AG04450 (cell line): ENCODE results near the gene HELZ. TPM values are rescaled to one million over a fixed set of nuclear protein-coding genes. Genes with fewer than 3 reads are reported as not detected.

Experiments
- CTCF ChIA-PET: fragments of 300-600, 350-600 bp; formaldehyde crosslinking; extraction: SDS; loops from one replicate; lab custom pipeline; 2022; ENCODE audit warnings: antibody characterized with exemption, inconsistent platforms; lab: Charles Lee
- POLR2A ChIA-PET: fragments of 350-600 bp; formaldehyde crosslinking; extraction: SDS; loops from one replicate; lab custom pipeline; 2021; ENCODE audit warnings: antibody characterized with exemption, inconsistent platforms; lab: Yijun Ruan, JAX
- DNase-seq: peaks from one replicate; pipeline ENCODE4 v3.0.0-alpha.2; 2011; ENCODE audit warnings: low read depth, low spot score
- H3K27ac ChIP-seq: one replicate; pipeline ENCODE4 v1.5.1; 2012; ENCODE audit warnings: low read depth, low read length, control low read depth
- H3K27me3 ChIP-seq: one replicate; pipeline ENCODE4 v1.6.0; 2012; ENCODE audit warnings: low read length; ENCODE audit not compliant: control insufficient read depth, insufficient read depth
- H3K4me3 ChIP-seq: 2 replicates; pipeline ENCODE4 v1.5.1; 2011; ENCODE audit warnings: mild to moderate bottlenecking, low read depth, low read length, control low read depth
- H3K9me3 ChIP-seq: 2 replicates; pipeline ENCODE4 v1.5.1; 2012; ENCODE audit warnings: low read length; ENCODE audit not compliant: control insufficient read depth, insufficient read depth
- CTCF ChIP-seq: IDR thresholded peaks from 2 replicates; pipeline ENCODE4 v1.5.1; 2011; ENCODE audit warnings: low read depth, low read length, control low read depth, inconsistent platforms
- polyA plus RNA-seq: library from polyadenylated mRNA; depleted of rRNA; stranded (reverse); fragments of >200 nt; gene quantifications from 2 replicates; pipeline ENCODE4 v1.2.3, GENCODE V29; 2011

The HELZ gene
- polyA plus RNA-seq, 1 experiment = 28.2 TPM

GRCh38 chr17:67138392-67138791 lies 106.6 kb downstream of the HELZ start:
- Histone ChIP-seq H3K27me3 (no peaks in the 10 kb centered on the region), H3K27ac (no peak overlapping the region), H3K9me3 (peaks cover 3% of the 10 kb centered on the region; the same call in 1 of the 2 replicates), H3K4me3 (no peak overlapping the region)
- ChIA-PET POLR2A (no interaction called here), CTCF (no interaction called here)
- TF ChIP-seq CTCF = no peak
- no peak for DNase-seq

- no peak for TF ChIP-seq CTCF
- DNase-seq = no peak
- no peaks in the 10 kb centered on the region for H3K27me3 ChIP-seq
- ChIA-PET POLR2A (no interaction called here), CTCF (no interaction called here)
- H3K9me3 ChIP-seq = peaks cover 3% of the 10 kb centered on the region; the same call in 1 of the 2 replicates
- H3K27ac ChIP-seq = no peak overlapping the region
- no peak overlapping the region for H3K4me3 ChIP-seq
These were observed 107.1 kb downstream of the HELZ start for GRCh38 chr17:67137860-67138259.

GRCh38 chr17:67137026-67137370 lies 108.0 kb downstream of the HELZ start:
- H3K4me3 ChIP-seq = no peak overlapping the region
- ChIA-PET CTCF (no interaction called here), POLR2A (no interaction called here)
- H3K9me3 ChIP-seq = no peaks in the 10 kb centered on the region; the same call in 1 of the 2 replicates
- no peaks in the 10 kb centered on the region for H3K27me3 ChIP-seq
- TF ChIP-seq CTCF = no peak
- no peak overlapping the region for H3K27ac ChIP-seq
- DNase-seq = no peak

- no peak overlapping the region for H3K4me3 ChIP-seq
- no peaks in the 10 kb centered on the region for H3K27me3 ChIP-seq
- no peak for DNase-seq
- ChIA-PET POLR2A (no interaction called here), CTCF (no interaction called here)
- no peak for TF ChIP-seq CTCF
- no peaks in the 10 kb centered on the region for H3K9me3 ChIP-seq
- H3K27ac ChIP-seq = no peak overlapping the region
These were observed 108.6 kb downstream of the HELZ start for GRCh38 chr17:67136191-67137025.

GRCh38 chr17:67133161-67133560 lies 111.8 kb downstream of the HELZ start:
- POLR2A ChIA-PET = no interaction called here
- H3K9me3 ChIP-seq = no peaks in the 10 kb centered on the region
- no peak overlapping the region for H3K27ac ChIP-seq
- CTCF ChIA-PET = interaction anchor here (0.6 to 1.7 kb wide), 2 partner anchors 24 to 1350 kb away, joined by 3 read pairs; no protein-coding TSS in a partner anchor
- DNase-seq = no peak
- no peaks in the 10 kb centered on the region for H3K27me3 ChIP-seq
- no peak for TF ChIP-seq CTCF
- no peak overlapping the region for H3K4me3 ChIP-seq
